ENCODE data around the gene DGKZ.

DGKZ gene

DNA sequence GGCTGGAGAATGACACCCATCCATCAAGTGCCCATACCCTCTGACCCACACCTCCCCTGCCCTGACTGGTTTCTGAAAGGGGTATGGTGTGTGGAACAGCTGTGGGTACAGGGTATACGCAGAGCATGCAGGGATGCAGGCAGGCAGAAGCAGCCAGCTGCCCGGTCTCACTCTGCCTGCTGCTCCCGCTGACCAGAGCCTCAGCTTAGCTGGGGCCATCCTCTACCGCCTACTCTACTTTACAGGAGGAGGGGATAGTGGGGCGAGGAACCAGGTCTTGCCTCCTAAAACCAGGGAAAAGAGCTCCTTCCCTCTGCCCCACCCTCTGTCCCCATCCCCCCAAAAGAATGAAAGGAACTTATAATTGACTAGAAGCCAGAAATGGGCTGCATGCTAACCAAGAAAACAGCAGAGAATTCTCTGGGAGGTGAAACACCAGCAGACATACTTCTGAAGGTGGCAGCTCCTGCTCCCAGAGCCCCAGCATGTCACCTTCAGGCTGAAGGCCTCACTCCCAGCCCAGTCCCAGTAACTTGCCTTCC lies 57.3 kb downstream of the DGKZ start:
- Histone ChIP-seq H3K79me2 (ENCODE audit: insufficient read depth, low read length) (no peaks in the 10 kb centered on the region), H3K36me3 (ENCODE audit: low read length) (no peaks in the 10 kb centered on the region), H3K9me3 (ENCODE audit: insufficient read depth, low read length) (no peaks in the 10 kb centered on the region), H4K20me1 (ENCODE audit: low read depth, low read length) (no peaks in the 10 kb centered on the region), H3K27ac (ENCODE audit: low read depth, low read length) (no peak overlapping the region), H3K9me2 (replicated peaks; ENCODE audit: insufficient read depth, low read length) (no peaks in the 10 kb centered on the region), H3K4me2 (ENCODE audit: low read depth, low read length, poor library complexity, severe bottlenecking) (no peak overlapping the region), H2AFZ (ENCODE audit: low read depth, low read length, severe bottlenecking) (no peak overlapping the region), H3K4me3 (ENCODE audit: insufficient read depth, low read length, poor library complexity, severe bottlenecking) (no peak overlapping the region), H3F3A (ENCODE audit: insufficient read depth) (no peaks in the 10 kb centered on the region), H3K9ac (ENCODE audit: low read length) (no peak overlapping the region), H3K27me3 (ENCODE audit: low read length) (no peaks in the 10 kb centered on the region)
- no peak for TF ChIP-seq EZH2phosphoT487 (conservative IDR thresholded peaks at IDR 0.05; ENCODE audit: low read length)
- no peak for TF ChIP-seq CTCF (IDR thresholded peaks at IDR 0.05; ENCODE audit: insufficient read depth, low read length, poor library complexity, severe bottlenecking)

GRCh38 chr11:46407635-46408034 lies 60.4 kb downstream of the DGKZ start:
- no peaks in the 10 kb centered on the region for H3K36me3 ChIP-seq (ENCODE audit: low read length)

DNA sequence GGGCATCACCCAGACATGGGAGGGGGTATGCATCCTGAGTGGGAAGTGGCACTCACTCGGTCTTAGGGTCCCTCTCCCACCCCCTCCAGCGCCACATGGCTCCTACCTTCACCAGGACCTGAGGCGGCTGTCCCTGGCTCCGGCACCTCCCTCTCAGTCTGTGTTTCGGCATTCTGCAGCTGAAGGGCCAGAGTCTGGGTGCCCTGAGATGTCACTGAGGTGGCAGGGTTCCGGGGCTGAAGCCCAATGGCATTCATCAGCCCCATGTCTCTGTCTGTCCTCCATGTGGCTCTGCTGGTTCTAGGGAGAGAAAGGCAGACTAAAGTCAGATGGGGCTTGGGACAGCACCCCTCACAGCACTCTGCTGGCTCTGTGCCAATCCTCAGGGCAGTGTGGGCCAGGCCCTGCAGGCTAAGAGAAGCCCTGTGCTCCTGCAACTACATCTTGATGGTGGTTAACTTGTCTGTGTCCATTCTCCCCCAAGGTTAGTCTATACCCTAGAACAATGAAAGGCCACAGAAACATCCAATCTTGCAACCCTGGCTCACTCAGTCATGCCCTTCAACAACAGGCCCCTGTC lies 61.2 kb downstream of the DGKZ start:
- no peak overlapping the region for H2AFZ ChIP-seq (ENCODE audit: low read depth, low read length, severe bottlenecking)
- no peaks in the 10 kb centered on the region for H3K9me2 ChIP-seq (replicated peaks; ENCODE audit: insufficient read depth, low read length)
- H3K27ac ChIP-seq (ENCODE audit: low read depth, low read length): no peak overlapping the region
- no peaks in the 10 kb centered on the region for H3K9me3 ChIP-seq (ENCODE audit: insufficient read depth, low read length)
- no peak for TF ChIP-seq EZH2phosphoT487 (conservative IDR thresholded peaks at IDR 0.05; ENCODE audit: low read length)
- TF ChIP-seq CTCF (IDR thresholded peaks at IDR 0.05; ENCODE audit: insufficient read depth, low read length, poor library complexity, severe bottlenecking): no peak
- H3F3A ChIP-seq (ENCODE audit: insufficient read depth): no peaks in the 10 kb centered on the region
- no peak overlapping the region for H3K4me2 ChIP-seq (ENCODE audit: low read depth, low read length, poor library complexity, severe bottlenecking)
- H3K4me3 ChIP-seq (ENCODE audit: insufficient read depth, low read length, poor library complexity, severe bottlenecking): no peak overlapping the region
- no peaks in the 10 kb centered on the region for H3K27me3 ChIP-seq (ENCODE audit: low read length)
- no peaks in the 10 kb centered on the region for H3K79me2 ChIP-seq (ENCODE audit: insufficient read depth, low read length)
- H4K20me1 ChIP-seq (ENCODE audit: low read depth, low read length): no peaks in the 10 kb centered on the region
- no peak overlapping the region for H3K9ac ChIP-seq (ENCODE audit: low read length)
- no peaks in the 10 kb centered on the region for H3K36me3 ChIP-seq (ENCODE audit: low read length)

More at GRCh38 chr11:46407635-46408034, 60.4 kb downstream of the DGKZ start:
- H3K9ac ChIP-seq (ENCODE audit: low read length): no peak overlapping the region
- no peaks in the 10 kb centered on the region for H3K27me3 ChIP-seq (ENCODE audit: low read length)
- H2AFZ ChIP-seq (ENCODE audit: low read depth, low read length, severe bottlenecking): no peak overlapping the region
- H3K9me2 ChIP-seq (replicated peaks; ENCODE audit: insufficient read depth, low read length): no peaks in the 10 kb centered on the region
- H3K27ac ChIP-seq (ENCODE audit: low read depth, low read length): no peak overlapping the region
- no peak for TF ChIP-seq CTCF (IDR thresholded peaks at IDR 0.05; ENCODE audit: insufficient read depth, low read length, poor library complexity, severe bottlenecking)
- no peak for TF ChIP-seq EZH2phosphoT487 (conservative IDR thresholded peaks at IDR 0.05; ENCODE audit: low read length)
- no peaks in the 10 kb centered on the region for H3F3A ChIP-seq (ENCODE audit: insufficient read depth)
- H3K9me3 ChIP-seq (ENCODE audit: insufficient read depth, low read length): no peaks in the 10 kb centered on the region
- no peaks in the 10 kb centered on the region for H3K79me2 ChIP-seq (ENCODE audit: insufficient read depth, low read length)
- no peak overlapping the region for H3K4me2 ChIP-seq (ENCODE audit: low read depth, low read length, poor library complexity, severe bottlenecking)
- no peaks in the 10 kb centered on the region for H4K20me1 ChIP-seq (ENCODE audit: low read depth, low read length)
- no peak overlapping the region for H3K4me3 ChIP-seq (ENCODE audit: insufficient read depth, low read length, poor library complexity, severe bottlenecking)
